Neural crest cell (in vitro differentiated cells): Measurements from ENCODE around the gene TSSC4. TPM values are rescaled to one million over a fixed set of nuclear protein-coding genes. Genes with fewer than 3 reads are reported as not detected.

Source experiments
- DNase-seq: peaks from one replicate; pipeline ENCODE4 v3.0.0; 2021; ENCODE audit warnings: low read depth, mixed read lengths, low spot score
- H3K27ac Mint-ChIP-seq: one replicate; pipeline ENCODE4 v1.8.0; 2021; ENCODE audit warnings: mild to moderate bottlenecking, mixed read lengths; ENCODE audit not compliant: unreplicated experiment
- H3K27me3 Mint-ChIP-seq: 2 replicates; pipeline ENCODE4 v1.8.0; 2021; ENCODE audit warnings: low read depth, mild to moderate bottlenecking, mixed read lengths
- H3K36me3 Mint-ChIP-seq: 2 replicates; pipeline ENCODE4 v1.8.0; 2021; ENCODE audit warnings: low read depth, mild to moderate bottlenecking, mixed read lengths
- H3K4me1 Mint-ChIP-seq: 2 replicates; pipeline ENCODE4 v1.8.0; 2021; ENCODE audit warnings: mixed read lengths
- H3K4me3 Mint-ChIP-seq: one replicate; pipeline ENCODE4 v1.8.0; 2021; ENCODE audit warnings: mild to moderate bottlenecking, mixed read lengths
- H3K9me3 Mint-ChIP-seq: 2 replicates; pipeline ENCODE4 v1.8.0; 2021; ENCODE audit warnings: mixed read lengths
- CTCF ChIP-seq: fragments of 200-600 bp; sonication (generic); conservative IDR thresholded peaks from 2 replicates; pipeline ENCODE4 v1.5.0; 2021; ENCODE audit warnings: antibody characterized with exemption, mild to moderate bottlenecking
- total RNA-seq: library from RNA; stranded (reverse); gene quantifications from 2 replicates; pipeline ENCODE4 v1.2.1, GENCODE V29; 2021

Gene TSSC4
- total RNA-seq, 1 donor from 2014 or later: 60.1 TPM

GRCh38 chr11:2358754-2359442 is 41.7 kb upstream of the TSSC4 start:
- H3K9me3 Mint-ChIP-seq: peaks cover 4% of the 10 kb centered on the region
- DNase-seq: no peak
- peak overlapping the region; percentile 4 for H3K27ac Mint-ChIP-seq
- TF ChIP-seq CTCF: no peak
- no peaks in the 10 kb centered on the region for H3K4me1 Mint-ChIP-seq
- no peaks in the 10 kb centered on the region for H3K27me3 Mint-ChIP-seq
- no peak overlapping the region for H3K4me3 Mint-ChIP-seq
- H3K36me3 Mint-ChIP-seq: no peaks in the 10 kb centered on the region

GRCh38 chr11:2359557-2359956 is 41.0 kb upstream of the TSSC4 start:
- DNase-seq: no peak
- H3K4me1 Mint-ChIP-seq: no peaks in the 10 kb centered on the region
- no peak for TF ChIP-seq CTCF
- H3K27ac Mint-ChIP-seq: no peak overlapping the region
- peaks cover 4% of the 10 kb centered on the region for H3K9me3 Mint-ChIP-seq
- no peaks in the 10 kb centered on the region for H3K27me3 Mint-ChIP-seq
- H3K36me3 Mint-ChIP-seq: no peaks in the 10 kb centered on the region
- H3K4me3 Mint-ChIP-seq: no peak overlapping the region

- no peaks in the 10 kb centered on the region for H3K36me3 Mint-ChIP-seq
- DNase-seq: no peak
- H3K9me3 Mint-ChIP-seq: peaks cover 4% of the 10 kb centered on the region
- H3K4me3 Mint-ChIP-seq: no peak overlapping the region
- no peaks in the 10 kb centered on the region for H3K4me1 Mint-ChIP-seq
- H3K27me3 Mint-ChIP-seq: no peaks in the 10 kb centered on the region
- H3K27ac Mint-ChIP-seq: no peak overlapping the region
- TF ChIP-seq CTCF: no peak
These were observed 40.4 kb upstream of the TSSC4 start for GRCh38 chr11:2360081-2360642.

- H3K4me3 Mint-ChIP-seq: no peak overlapping the region
- peaks cover 1% of the 10 kb centered on the region for H3K9me3 Mint-ChIP-seq
- no peak for DNase-seq
- H3K27ac Mint-ChIP-seq: no peak overlapping the region
- TF ChIP-seq CTCF: no peak
- no peaks in the 10 kb centered on the region for H3K4me1 Mint-ChIP-seq
- H3K36me3 Mint-ChIP-seq: no peaks in the 10 kb centered on the region
- no peaks in the 10 kb centered on the region for H3K27me3 Mint-ChIP-seq
These were observed 39.0 kb upstream of the TSSC4 start for GRCh38 chr11:2361565-2361964.

- Mint-ChIP-seq H3K27ac (no peak overlapping the region), H3K4me3 (no peak overlapping the region), H3K27me3 (no peaks in the 10 kb centered on the region), H3K9me3 (no peaks in the 10 kb centered on the region), H3K36me3 (no peaks in the 10 kb centered on the region), H3K4me1 (no peaks in the 10 kb centered on the region)
- DNase-seq: no peak
- no peak for TF ChIP-seq CTCF
These were observed 38.1 kb upstream of the TSSC4 start for GRCh38 chr11:2362414-2362813.
